ENCODE data around the gene RBBP8NL. TPM values are rescaled to one million over a fixed set of nuclear protein-coding genes. Genes with fewer than 3 reads are reported as not detected.
A peak's percentile ranks its signal among the peaks of the same experiment; 100 is the strongest.

Gene RBBP8NL
- total and polyA plus RNA-seq, 2 donors (not counting 1 experiment from before 2014, with no cell fraction given) = not detected

DNA sequence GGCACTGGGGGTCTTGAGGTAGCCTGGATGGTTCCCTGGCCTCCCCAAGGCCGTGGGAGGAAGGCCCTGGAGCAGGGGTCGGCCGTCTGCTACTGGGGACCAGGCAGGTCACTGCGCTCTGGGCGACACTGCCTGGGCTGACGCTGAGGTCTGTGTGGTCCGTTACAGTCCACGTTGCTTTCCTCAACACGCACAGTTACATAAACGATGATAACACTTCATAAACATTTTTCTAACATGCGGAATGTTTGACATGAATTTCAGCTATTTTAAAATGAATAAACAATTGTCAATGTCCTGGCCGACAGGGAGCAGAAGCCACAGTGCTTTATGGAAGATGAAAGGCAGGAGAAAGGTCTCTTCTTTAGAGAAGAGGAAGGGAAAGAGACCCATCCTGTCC, 10.2 kb upstream of the RBBP8NL start:
- Histone ChIP-seq H3K27ac (ENCODE audit: insufficient read depth, low read length) (no peak overlapping the region), H3K9me3 (ENCODE audit: control insufficient read depth, insufficient read depth, low read depth, low read length) (no peaks in the 10 kb centered on the region), H3K9ac (ENCODE audit: insufficient read depth, low read length) (no peak overlapping the region), H3K79me2 (ENCODE audit: control insufficient read depth, insufficient read depth, low read length) (no peaks in the 10 kb centered on the region), H3K27me3 (ENCODE audit: control insufficient read depth, insufficient read depth, low read length) (peaks cover 29% of the 10 kb centered on the region), H3K36me3 (ENCODE audit: control insufficient read depth, insufficient read depth, low read length) (no peaks in the 10 kb centered on the region), H3K4me2 (ENCODE audit: extremely low read depth, insufficient read depth, low read length) (no peak overlapping the region), H4K20me1 (ENCODE audit: control insufficient read depth, extremely low read depth, insufficient read depth, low read length) (no peaks in the 10 kb centered on the region), H3K4me3 (replicated peaks in 1 of 4; ENCODE audit: control extremely low read depth in 1 of 4, insufficient read depth in 1 of 4, low read depth in 3 of 4, low read length in 4 of 4) (no peak overlapping the region), H3K4me1 (ENCODE audit: control insufficient read depth, extremely low read depth, insufficient read depth, low read length) (no peaks in the 10 kb centered on the region), H2AFZ (ENCODE audit: low read length) (no peak overlapping the region)
- TF ChIP-seq EZH2 (IDR thresholded peaks at IDR 0.05; ENCODE audit: low read length, missing control alignments) = no peak
- TF ChIP-seq CTCF (conservative IDR thresholded peaks at IDR 0.05 in 1 of 2, IDR thresholded peaks at IDR 0.05 in 1 of 2; ENCODE audit: low read depth in 1 of 2, low read length in 2 of 2) = no peak
- DNase-seq (ENCODE audit: low read depth in 2 of 2) = no peak

DNA sequence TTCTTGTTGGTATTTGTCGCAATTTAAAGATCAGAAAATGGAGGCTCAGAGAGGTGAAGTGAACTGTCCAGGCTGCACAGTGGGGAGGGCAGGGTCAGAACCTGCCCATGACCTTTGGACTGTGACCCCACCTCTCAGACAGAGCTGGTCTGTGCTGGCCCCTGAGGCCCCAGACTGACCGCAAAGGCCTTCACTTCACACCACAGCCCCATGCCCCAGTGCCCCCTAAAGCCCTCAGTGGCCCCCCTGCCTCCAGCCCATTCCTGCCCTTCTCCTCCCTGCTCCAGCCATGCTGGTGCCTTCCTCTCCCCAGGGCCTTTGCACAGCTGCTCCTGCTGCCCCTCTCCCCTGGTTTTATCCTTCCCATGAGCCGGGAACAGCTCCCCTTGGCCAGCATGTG, 9.4 kb upstream of the RBBP8NL start:
- Histone ChIP-seq H3K4me1 (ENCODE audit: control insufficient read depth, extremely low read depth, insufficient read depth, low read length) (no peaks in the 10 kb centered on the region), H3K27me3 (ENCODE audit: control insufficient read depth, insufficient read depth, low read length) (peaks cover 33% of the 10 kb centered on the region), H3K36me3 (ENCODE audit: control insufficient read depth, insufficient read depth, low read length) (no peaks in the 10 kb centered on the region), H3K9me3 (ENCODE audit: control insufficient read depth, insufficient read depth, low read depth, low read length) (no peaks in the 10 kb centered on the region), H3K79me2 (ENCODE audit: control insufficient read depth, insufficient read depth, low read length) (no peaks in the 10 kb centered on the region), H3K4me2 (ENCODE audit: extremely low read depth, insufficient read depth, low read length) (no peak overlapping the region), H2AFZ (ENCODE audit: low read length) (no peak overlapping the region), H4K20me1 (ENCODE audit: control insufficient read depth, extremely low read depth, insufficient read depth, low read length) (no peaks in the 10 kb centered on the region), H3K9ac (ENCODE audit: insufficient read depth, low read length) (no peak overlapping the region), H3K4me3 (replicated peaks in 1 of 4; ENCODE audit: control extremely low read depth in 1 of 4, insufficient read depth in 1 of 4, low read depth in 3 of 4, low read length in 4 of 4) (no peak overlapping the region), H3K27ac (ENCODE audit: insufficient read depth, low read length) (no peak overlapping the region)
- TF ChIP-seq CTCF (conservative IDR thresholded peaks at IDR 0.05 in 1 of 2, IDR thresholded peaks at IDR 0.05 in 1 of 2; ENCODE audit: low read depth in 1 of 2, low read length in 2 of 2) = no peak
- DNase-seq (ENCODE audit: low read depth in 2 of 2) = no peak

DNA sequence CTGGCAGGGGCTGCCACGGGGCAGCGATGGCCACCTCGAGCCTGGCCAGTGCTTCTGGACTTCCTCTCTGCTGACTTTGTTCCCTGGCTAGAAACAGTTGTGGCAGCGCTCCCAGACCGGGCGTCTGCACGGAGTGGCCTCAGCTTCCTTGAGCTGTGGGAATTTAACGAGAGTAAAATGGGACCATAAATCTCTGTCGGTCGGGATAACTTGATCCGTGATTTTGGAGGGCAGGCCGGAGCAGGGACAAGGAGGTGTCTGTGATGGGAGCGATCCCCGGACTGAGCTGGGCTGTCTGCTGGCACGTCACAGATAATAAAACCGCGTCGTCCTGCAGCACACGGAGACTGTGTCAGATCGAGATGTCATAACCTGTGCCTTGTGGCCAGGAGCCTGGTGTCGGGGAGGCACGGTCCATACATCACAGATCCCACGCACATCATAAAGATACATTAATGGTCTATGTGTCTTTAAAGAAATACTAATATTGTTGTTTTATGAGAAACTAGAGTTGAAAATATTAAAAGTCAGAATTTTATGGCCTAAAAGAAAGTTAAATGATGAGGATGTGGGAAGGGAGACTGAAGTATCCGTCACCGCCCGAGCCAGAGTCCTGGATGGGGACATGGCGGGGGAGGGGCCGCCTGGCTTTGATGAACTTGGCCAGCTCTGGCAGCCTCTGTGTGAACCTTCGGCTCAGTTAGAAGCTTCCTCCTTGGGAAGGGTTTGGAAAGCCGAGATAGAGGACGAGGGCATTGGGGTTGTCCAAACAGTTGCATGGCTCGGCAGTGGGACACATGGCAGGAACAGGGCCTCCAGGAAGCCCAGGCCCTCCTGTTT, 6.5 kb upstream of the RBBP8NL start:
- Histone ChIP-seq H3K4me1 (ENCODE audit: control insufficient read depth, extremely low read depth, insufficient read depth, low read length) (no peaks in the 10 kb centered on the region), H4K20me1 (ENCODE audit: control insufficient read depth, extremely low read depth, insufficient read depth, low read length) (no peaks in the 10 kb centered on the region), H3K27me3 (ENCODE audit: control insufficient read depth, insufficient read depth, low read length) (peaks cover 36% of the 10 kb centered on the region), H3K36me3 (ENCODE audit: control insufficient read depth, insufficient read depth, low read length) (no peaks in the 10 kb centered on the region), H3K9ac (ENCODE audit: insufficient read depth, low read length) (no peak overlapping the region), H2AFZ (ENCODE audit: low read length) (no peak overlapping the region), H3K4me2 (ENCODE audit: extremely low read depth, insufficient read depth, low read length) (no peak overlapping the region), H3K79me2 (ENCODE audit: control insufficient read depth, insufficient read depth, low read length) (no peaks in the 10 kb centered on the region), H3K27ac (ENCODE audit: insufficient read depth, low read length) (no peak overlapping the region), H3K9me3 (ENCODE audit: control insufficient read depth, insufficient read depth, low read depth, low read length) (no peaks in the 10 kb centered on the region), H3K4me3 (replicated peaks in 1 of 4; ENCODE audit: control extremely low read depth in 1 of 4, insufficient read depth in 1 of 4, low read depth in 3 of 4, low read length in 4 of 4) (no peak overlapping the region)
- no peak for DNase-seq (ENCODE audit: low read depth in 2 of 2)
- TF ChIP-seq CTCF (conservative IDR thresholded peaks at IDR 0.05 in 1 of 2, IDR thresholded peaks at IDR 0.05 in 1 of 2; ENCODE audit: low read depth in 1 of 2, low read length in 2 of 2) (no peak), EZH2 (IDR thresholded peaks at IDR 0.05; ENCODE audit: low read length, missing control alignments) (peak; percentile 58)

Measured in fibroblast of lung (primary cell).